WTC11 (cell line): ENCODE results near the gene KAZN. TPM values are rescaled to one million over a fixed set of nuclear protein-coding genes. Genes with fewer than 3 reads are reported as not detected.
A peak's percentile ranks its signal among the peaks of the same experiment; 100 is the strongest.

Experiments used
- ATAC-seq: fragments of 200-7000 bp; cut with Tn5 transposase; 2 replicates; pipeline ENCODE4 v1.10.0; 2021; ENCODE audit warnings: mild to moderate bottlenecking, moderate library complexity
- CTCF ChIA-PET: fragments of 300-600 bp; sonication (Branson Sonifier 250); formaldehyde crosslinking; loops from one replicate; lab custom pipeline; 2021; ENCODE audit warnings: antibody characterized with exemption; lab: Charles Lee
- POLR2A ChIA-PET: fragments of 350-600 bp; sonication (Branson Sonifier 250); formaldehyde crosslinking; loops from one replicate; lab custom pipeline; 2021; ENCODE audit warnings: antibody characterized with exemption; lab: Charles Lee
- DNase-seq: peaks from one replicate; pipeline ENCODE4 v3.0.0; 2021; ENCODE audit warnings: low spot score
- H3K27ac Mint-ChIP-seq: 2 replicates; pipeline ENCODE4 v1.8.0; 2021; ENCODE audit warnings: mixed read lengths
- H3K27me3 Mint-ChIP-seq: 2 replicates; pipeline ENCODE4 v1.8.0; 2021; ENCODE audit warnings: low read depth, mild to moderate bottlenecking, moderate library complexity, mixed read lengths
- H3K36me3 Mint-ChIP-seq: 2 replicates; pipeline ENCODE4 v1.8.0; 2021; ENCODE audit warnings: mixed read lengths
- H3K4me1 Mint-ChIP-seq: 2 replicates; pipeline ENCODE4 v1.8.0; 2022; ENCODE audit warnings: mixed read lengths
- H3K4me3 Mint-ChIP-seq: 2 replicates; pipeline ENCODE4 v1.8.0; 2021; ENCODE audit warnings: mild to moderate bottlenecking, moderate library complexity, mixed read lengths
- H3K9me3 Mint-ChIP-seq: 2 replicates; pipeline ENCODE4 v1.8.0; 2021; ENCODE audit warnings: mixed read lengths
- ATF2 ChIP-seq: sonication (generic); formaldehyde crosslinking; IDR thresholded peaks from 2 replicates; pipeline ENCODE4 v1.8.1; 2022; ENCODE audit warnings: low read depth, missing genetic modification reagents, borderline replicate concordance
- ATF3 ChIP-seq: sonication (generic); formaldehyde crosslinking; conservative IDR thresholded peaks from 2 replicates; pipeline ENCODE4 v1.8.1; 2022; ENCODE audit warnings: mild to moderate bottlenecking, missing genetic modification reagents
- CREB1 ChIP-seq: sonication (generic); formaldehyde crosslinking; IDR thresholded peaks from 2 replicates; pipeline ENCODE4 v1.8.0; 2023; ENCODE audit warnings: mild to moderate bottlenecking, missing genetic modification reagents
- CREM ChIP-seq: sonication (generic); formaldehyde crosslinking; IDR thresholded peaks from 2 replicates; pipeline ENCODE4 v1.8.1; 2022; ENCODE audit warnings: mild to moderate bottlenecking, missing genetic modification reagents, moderate library complexity
- E2F1 ChIP-seq: sonication (generic); formaldehyde crosslinking; IDR thresholded peaks from 2 replicates; pipeline ENCODE4 v1.8.0; 2022; ENCODE audit warnings: mild to moderate bottlenecking, missing genetic modification reagents
- GTF2I ChIP-seq: fragments of 250-450 bp; sonication (Bioruptor Pico); conservative IDR thresholded peaks from 2 replicates; pipeline ENCODE4 v1.4.0; 2021; ENCODE audit warnings: mild to moderate bottlenecking
- NR1H2 ChIP-seq: sonication (generic); formaldehyde crosslinking; IDR thresholded peaks from 2 replicates; pipeline ENCODE4 v1.9.0; 2021; ENCODE audit warnings: mild to moderate bottlenecking, moderate library complexity, missing genetic modification reagents
- PREB ChIP-seq: sonication (generic); formaldehyde crosslinking; IDR thresholded peaks from 2 replicates; pipeline ENCODE4 v1.8.1; 2022; ENCODE audit warnings: mild to moderate bottlenecking, missing genetic modification reagents, moderate library complexity, borderline replicate concordance
- SMAD4 ChIP-seq: sonication (generic); formaldehyde crosslinking; IDR thresholded peaks from 2 replicates; pipeline ENCODE4 v1.8.0; 2022; ENCODE audit warnings: mild to moderate bottlenecking, missing genetic modification reagents
- SOX15 ChIP-seq: fragments of 250-450 bp; sonication (Bioruptor Pico); IDR thresholded peaks from 2 replicates; pipeline ENCODE4 v1.9.0; 2021; ENCODE audit warnings: mild to moderate bottlenecking
- SP1 ChIP-seq: sonication (generic); formaldehyde crosslinking; conservative IDR thresholded peaks from 2 replicates; pipeline ENCODE4 v1.8.1; 2022; ENCODE audit warnings: missing genetic modification reagents
- TEAD1 ChIP-seq: sonication (generic); formaldehyde crosslinking; IDR thresholded peaks from 2 replicates; pipeline ENCODE4 v1.8.0; 2022; ENCODE audit warnings: mild to moderate bottlenecking, missing genetic modification reagents
- ZNF138 ChIP-seq: sonication (generic); formaldehyde crosslinking; conservative IDR thresholded peaks from 2 replicates; pipeline ENCODE4 v1.8.1; 2022; ENCODE audit warnings: mild to moderate bottlenecking, moderate library complexity, missing genetic modification reagents
- ZNF232 ChIP-seq: sonication (generic); formaldehyde crosslinking; IDR thresholded peaks from 2 replicates; pipeline ENCODE4 v1.8.0; 2022; ENCODE audit warnings: mild to moderate bottlenecking, missing genetic modification reagents
- ZNF281 ChIP-seq: sonication (generic); formaldehyde crosslinking; IDR thresholded peaks from 2 replicates; pipeline ENCODE4 v1.8.0; 2023; ENCODE audit warnings: mild to moderate bottlenecking, missing genetic modification reagents
- ZNF396 ChIP-seq: fragments of 250-450 bp; sonication (Bioruptor Pico); IDR thresholded peaks from 2 replicates; pipeline ENCODE4 v1.8.0; 2021; ENCODE audit warnings: mild to moderate bottlenecking, moderate library complexity, borderline replicate concordance
- ZNF423 ChIP-seq: fragments of 250-450 bp; sonication (Bioruptor Pico); IDR thresholded peaks from 2 replicates; pipeline ENCODE4 v2.1.2; 2022; ENCODE audit warnings: mild to moderate bottlenecking, moderate library complexity
- total RNA-seq: library from RNA; stranded (reverse); gene quantifications from 3 replicates; pipeline ENCODE4 v1.2.3, GENCODE V29; 2021

KAZN gene
- total RNA-seq, 1 experiment from 2014 or later = 19.9 TPM

GRCh38 chr1:15029036-15029435 is 430.6 kb downstream of the KAZN start:
- Mint-ChIP-seq H3K4me1 (peaks cover 53% of the 10 kb centered on the region), H3K9me3 (no peaks in the 10 kb centered on the region), H3K27me3 (no peaks in the 10 kb centered on the region), H3K36me3 (no peaks in the 10 kb centered on the region), H3K27ac (no peak overlapping the region), H3K4me3 (no peak overlapping the region)
- ATAC-seq = no peak
- DNase-seq = no peak
- CTCF ChIA-PET = interaction anchor here (0.5 to 2.8 kb wide), 5 partner anchors 9 to 250 kb away, joined by 3 to 9 read pairs (median 3); no protein-coding TSS in a partner anchor
- no peak for TF ChIP-seq PREB (CRISPR knock-in tag)
- no peak for TF ChIP-seq ZNF281
- TF ChIP-seq ZNF138 = no peak
- TF ChIP-seq ATF3 (CRISPR knock-in tag) = no peak
- no peak for TF ChIP-seq ATF2 (CRISPR knock-in tag)
- no peak for TF ChIP-seq ZNF396 (CRISPR knock-in tag)
- no peak for TF ChIP-seq SOX15 (CRISPR knock-in tag)
- TF ChIP-seq NR1H2 = no peak
- no peak for TF ChIP-seq ZNF232
- TF ChIP-seq SMAD4 (CRISPR knock-in tag) = no peak
- TF ChIP-seq CREM (CRISPR knock-in tag) = no peak
- TF ChIP-seq GTF2I (CRISPR knock-in tag) = no peak
- no peak for TF ChIP-seq TEAD1 (CRISPR knock-in tag)
- no peak for TF ChIP-seq CREB1 (CRISPR knock-in tag)
- no peak for TF ChIP-seq ZNF423
- TF ChIP-seq E2F1 (CRISPR knock-in tag) = no peak
- TF ChIP-seq SP1 (CRISPR knock-in tag) = no peak
- POLR2A ChIA-PET = no interaction called here

GRCh38 chr1:15029786-15030185 is 431.3 kb downstream of the KAZN start:
- Mint-ChIP-seq H3K27ac (peak overlapping the region; percentile 4; the same call in 1 of the 2 replicates), H3K9me3 (no peaks in the 10 kb centered on the region), H3K27me3 (no peaks in the 10 kb centered on the region), H3K4me3 (no peak overlapping the region), H3K36me3 (no peaks in the 10 kb centered on the region)
- POLR2A ChIA-PET = no interaction called here
- DNase-seq (no peak), ATAC-seq (no peak; the same call in 1 of the 2 replicates)
- CTCF ChIA-PET = interaction anchor here (0.5 to 2.8 kb wide), 6 partner anchors 9 to 251 kb away, joined by 3 to 9 read pairs (median 3); no protein-coding TSS in a partner anchor
- TF ChIP-seq SP1 (CRISPR knock-in tag) (no peak), ZNF423 (peak; percentile 79)
- TF ChIP-seq, all 79 proteins: peak for 1
- H3K4me1 Mint-ChIP-seq = peaks cover 52% of the 10 kb centered on the region
